Panc1 (cell line): ENCODE data around the gene SMAD5. TPM values are rescaled to one million over a fixed set of nuclear protein-coding genes. Genes with fewer than 3 reads are reported as not detected.
A peak's percentile ranks its signal among the peaks of the same experiment; 100 is the strongest.

Source experiments
- ATAC-seq: fragments of 200-7000 bp; cut with Tn5 transposase; 2 replicates; pipeline ENCODE4 v1.9.1; 2020; ENCODE audit warnings: mild to moderate bottlenecking, moderate library complexity
- BruUV-seq: library from RNA; stranded (reverse); fragments of 400-500 nt; replicated peaks from 2 replicates; lab custom pipeline; 2021; lab: Mats Ljungman, UMichigan
- CTCF ChIA-PET: fragments of 300-600 bp; sonication (Branson Sonifier 250); formaldehyde crosslinking; loops from one replicate; lab custom pipeline; 2022; ENCODE audit warnings: antibody characterized with exemption; lab: Charles Lee
- POLR2A ChIA-PET: fragments of 300-600 bp; sonication (Branson Sonifier 250); formaldehyde crosslinking; loops from one replicate; lab custom pipeline; 2022; ENCODE audit warnings: antibody characterized with exemption; lab: Charles Lee
- DNase-seq: peaks from one replicate; pipeline ENCODE4 v3.0.0-alpha.2; 2010; ENCODE audit warnings: low read depth, low spot score
- H3K27ac ChIP-seq: 2 replicates; pipeline ENCODE4 v1.5.1; 2011; ENCODE audit warnings: mild to moderate bottlenecking, low read length, inconsistent platforms
- H3K27me3 ChIP-seq: fragments of 200-500 bp; sonication (Bioruptor generic); 2 replicates; pipeline ENCODE4 v1.6.0; 2014; ENCODE audit warnings: low read length, inconsistent platforms; ENCODE audit not compliant: control insufficient read depth, insufficient read depth
- H3K36me3 ChIP-seq: fragments of 200-500 bp; sonication (Bioruptor generic); 2 replicates; pipeline ENCODE4 v1.5.1; 2014; ENCODE audit warnings: inconsistent platforms, mild to moderate bottlenecking, low read length, moderate library complexity; ENCODE audit not compliant: control insufficient read depth, insufficient read depth
- H3K4me1 ChIP-seq: 2 replicates; pipeline ENCODE4 v1.5.1; 2011; ENCODE audit warnings: inconsistent platforms, mild to moderate bottlenecking, low read length, moderate library complexity; ENCODE audit not compliant: control insufficient read depth, insufficient read depth
- H3K4me3 ChIP-seq, 2 experiments: 2 replicates each; pipeline ENCODE4 v1.5.1; 2011 to 2012; ENCODE audit warnings: low read depth in 2 of 2, low read length in 2 of 2, mild to moderate bottlenecking in 2 of 2, inconsistent platforms in 1 of 2, moderate library complexity in 1 of 2
- H3K9me3 ChIP-seq: fragments of 200-500 bp; sonication (Bioruptor generic); 2 replicates; pipeline ENCODE4 v1.5.1; 2014; ENCODE audit warnings: low read depth, mild to moderate bottlenecking, inconsistent platforms, low read length, moderate library complexity; ENCODE audit not compliant: control insufficient read depth, insufficient read depth
- CTCF ChIP-seq: fragments of 450-650 bp; IDR thresholded peaks from 2 replicates; pipeline ENCODE4 v1.5.1; 2017; ENCODE audit warnings: mild to moderate bottlenecking
- POLR2AphosphoS5 ChIP-seq: IDR thresholded peaks from 2 replicates; pipeline ENCODE4 v1.6.1; 2012; ENCODE audit warnings: mild to moderate bottlenecking, low read depth, low read length, moderate library complexity
- REST ChIP-seq, 2 experiments: IDR thresholded peaks; 2 replicates each; pipeline ENCODE4 v1.6.1; 2011 to 2012; ENCODE audit warnings: low read depth in 2 of 2, control low read depth in 1 of 2, low read length in 1 of 2, mild to moderate bottlenecking in 1 of 2, moderate library complexity in 1 of 2; ENCODE audit not compliant: insufficient read depth in 1 of 2
- SIN3A ChIP-seq: IDR thresholded peaks from 2 replicates; pipeline ENCODE4 v1.6.1; 2012; ENCODE audit warnings: low read depth, mild to moderate bottlenecking, low read length, moderate library complexity, borderline replicate concordance; ENCODE audit not compliant: insufficient read depth
- TCF7L2 ChIP-seq: IDR thresholded peaks from 2 replicates; pipeline ENCODE4 v1.6.1; 2011; ENCODE audit warnings: mild to moderate bottlenecking, low read depth, low read length, inconsistent platforms
- in situ Hi-C: cut with HindIII; loops from 2 replicates; pipeline ENCODE4 v1.10.0; 2016; ENCODE audit warnings: low sequenced_read_pairs, low pct_unique_long_range_greater_than_20kb
- intact Hi-C: fragments of 100-400 bp; cut with micrococcal nuclease; formaldehyde crosslinking; loops from one replicate; pipeline ENCODE4 v1.10.0; 2022; ENCODE audit not compliant: unreplicated experiment
- total RNA-seq: library from RNA; stranded (reverse); gene quantifications from one replicate; pipeline ENCODE4 v1.2.1, GENCODE V29; 2021; ENCODE audit not compliant: unreplicated experiment

SMAD5 gene
- total RNA-seq, 1 experiment from 2014 or later = 61.5 TPM

- intact Hi-C loops = no loop called here
- in situ Hi-C loops = no loop called here
- TF ChIP-seq POLR2AphosphoS5 (0 out of 2 replicates have a peak, but pooled peaks have one; percentile 56), SIN3A (no peak), TCF7L2 (no peak), REST (IDR thresholded peaks at IDR 0.05; ENCODE audit: insufficient read depth in 1 of 2, low read depth in 2 of 2, low read length in 1 of 2) (no peak)
- no TSS peak for BruUV-seq
- CTCF ChIA-PET = no interaction called here
- Histone ChIP-seq H3K9me3 (no peaks in the 10 kb centered on the region), H3K36me3 (no peaks in the 10 kb centered on the region), H3K27ac (0 out of 2 replicates have a peak overlapping the region, but pooled peaks have one; percentile 30), H3K27me3 (no peaks in the 10 kb centered on the region), H3K4me3 (no peak overlapping the region), H3K4me1 (peaks cover 11% of the 10 kb centered on the region; the same call in 1 of the 2 replicates)
- POLR2A ChIA-PET = interaction anchor here (0.6 kb wide), 1 partner anchor 93 kb away, joined by 3 read pairs; no protein-coding TSS in a partner anchor
- peak; percentile 86 for DNase-seq
- peak; percentile 95 for ATAC-seq
These were observed 9.3 kb upstream of the SMAD5 start for GRCh38 chr5:136123236-136123768.

- in situ Hi-C loops = no loop called here
- Histone ChIP-seq H3K27ac (no peak overlapping the region), H3K9me3 (no peaks in the 10 kb centered on the region), H3K27me3 (no peaks in the 10 kb centered on the region), H3K36me3 (no peaks in the 10 kb centered on the region; the same call in 1 of the 2 replicates), H3K4me1 (peaks cover 19% of the 10 kb centered on the region; the same call in 1 of the 2 replicates), H3K4me3 (no peak overlapping the region)
- TF ChIP-seq REST (IDR thresholded peaks at IDR 0.05; ENCODE audit: insufficient read depth in 1 of 2, low read depth in 2 of 2, low read length in 1 of 2) (no peak), TCF7L2 (no peak), SIN3A (no peak), POLR2AphosphoS5 (no peak), CTCF (no peak)
- ATAC-seq (no peak), DNase-seq (no peak)
- ChIA-PET CTCF (no interaction called here), POLR2A (no interaction called here)
- no TSS peak for BruUV-seq
- intact Hi-C loops = no loop called here
These were observed 5.1 kb upstream of the SMAD5 start for GRCh38 chr5:136127560-136127959.
